ENCODE data around the gene INKA1. TPM values are rescaled to one million over a fixed set of nuclear protein-coding genes. Genes with fewer than 3 reads are reported as not detected.

Gene INKA1
- total and polyA plus RNA-seq, 9 of the 15 experiments (the other 6 are each of a cell fraction or from before 2014, with no cell fraction given) = 0.55 to 13.9 (median 6.7) TPM

- peak; percentile 24 to 26; a peak in 2 of 4 replicates for TF ChIP-seq MAZ (CRISPR knock-in tag; conservative IDR thresholded peaks at IDR 0.05 in 1 of 2, IDR thresholded peaks at IDR 0.05 in 1 of 2)
- TF ChIP-seq TCF15 (CRISPR knock-in tag; IDR thresholded peaks at IDR 0.05) = no peak
- TF ChIP-seq RAD51 (IDR thresholded peaks at IDR 0.05; ENCODE audit: borderline replicate concordance, low read depth) = no peak
- no peak for TF ChIP-seq NCOA1 (IDR thresholded peaks at IDR 0.05; ENCODE audit: low read depth)
- TF ChIP-seq HMGN3 (IDR thresholded peaks at IDR 0.05; ENCODE audit: borderline replicate concordance, extremely low read depth, insufficient read length, low read depth, low read length) = no peak
- TF ChIP-seq, protein P1, sequence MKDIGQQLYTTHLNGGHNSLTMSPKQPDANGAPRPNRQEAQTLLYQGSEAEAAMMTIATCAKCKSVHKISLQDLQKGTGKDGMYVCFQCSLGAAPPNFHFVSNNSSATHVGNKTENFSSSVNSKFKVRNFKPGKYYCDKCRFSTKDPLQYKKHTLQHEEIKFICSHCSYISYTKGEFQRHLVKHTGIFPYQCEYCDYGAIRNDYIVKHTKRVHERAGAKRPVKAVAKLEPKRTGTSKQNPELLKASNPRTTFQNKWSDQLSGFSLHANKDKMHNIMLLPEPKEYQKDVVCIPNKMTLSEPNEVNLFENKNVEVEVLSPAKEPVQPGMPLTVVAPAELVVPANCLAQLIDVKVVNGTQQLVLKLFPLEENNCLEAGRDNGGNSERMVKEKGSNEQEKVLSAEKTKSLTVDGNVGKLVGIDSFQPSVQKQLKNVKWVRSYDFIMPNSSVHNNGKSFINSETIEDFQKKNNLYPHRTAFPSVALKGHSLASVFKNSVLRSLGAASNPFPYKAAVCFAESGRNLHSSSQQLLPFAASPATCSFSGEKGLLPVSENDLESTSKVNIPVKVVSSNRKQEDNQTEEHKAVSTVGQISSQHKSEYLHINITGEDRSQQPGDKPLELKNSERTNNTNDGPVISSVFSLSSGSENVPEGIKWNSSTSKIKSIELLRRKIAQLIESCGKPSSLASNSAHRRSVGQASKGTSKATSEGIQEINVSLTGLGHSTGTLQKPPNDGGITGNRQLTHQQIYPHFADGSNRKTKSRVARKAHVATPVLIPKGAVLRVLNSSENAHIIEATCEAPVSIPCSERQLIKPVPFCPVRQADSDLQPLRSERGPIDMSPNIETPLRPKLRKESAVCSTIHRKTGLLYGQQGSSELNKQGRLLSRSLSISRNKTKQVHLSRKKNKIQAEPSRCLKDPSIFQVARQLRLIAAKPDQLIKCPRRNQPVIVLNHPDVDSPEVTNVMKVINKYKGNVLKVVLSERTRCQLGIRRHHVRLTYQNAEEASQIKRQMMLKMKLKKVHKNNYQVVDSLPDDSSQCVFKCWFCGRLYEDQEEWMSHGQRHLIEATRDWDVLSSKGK (CRISPR knock-in tag; IDR thresholded peaks at IDR 0.05) = no peak
- no peak for TF ChIP-seq THRAP3 (IDR thresholded peaks at IDR 0.05; ENCODE audit: borderline replicate concordance)
- no peak for TF ChIP-seq PTTG1 (tag; IDR thresholded peaks at IDR 0.05; ENCODE audit: low read depth)
- no peak for TF ChIP-seq PTBP1 (IDR thresholded peaks at IDR 0.05; ENCODE audit: low read depth, low read length)
- no peak for TF ChIP-seq SPI1 (IDR thresholded peaks at IDR 0.05; ENCODE audit: borderline replicate concordance, low read depth, low read length)
- TF ChIP-seq TEAD1 (CRISPR knock-in tag; IDR thresholded peaks at IDR 0.05) = no peak
- TF ChIP-seq ZNF232 (CRISPR knock-in tag; IDR thresholded peaks at IDR 0.05) = no peak
- TF ChIP-seq, protein P2, sequence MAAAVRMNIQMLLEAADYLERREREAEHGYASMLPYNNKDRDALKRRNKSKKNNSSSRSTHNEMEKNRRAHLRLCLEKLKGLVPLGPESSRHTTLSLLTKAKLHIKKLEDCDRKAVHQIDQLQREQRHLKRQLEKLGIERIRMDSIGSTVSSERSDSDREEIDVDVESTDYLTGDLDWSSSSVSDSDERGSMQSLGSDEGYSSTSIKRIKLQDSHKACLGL (CRISPR knock-in tag; IDR thresholded peaks at IDR 0.05; ENCODE audit: borderline replicate concordance, poor library complexity, severe bottlenecking) = no peak
- TF ChIP-seq ZNF184 (CRISPR knock-in tag; IDR thresholded peaks at IDR 0.05) = no peak
- TF ChIP-seq, protein P3, sequence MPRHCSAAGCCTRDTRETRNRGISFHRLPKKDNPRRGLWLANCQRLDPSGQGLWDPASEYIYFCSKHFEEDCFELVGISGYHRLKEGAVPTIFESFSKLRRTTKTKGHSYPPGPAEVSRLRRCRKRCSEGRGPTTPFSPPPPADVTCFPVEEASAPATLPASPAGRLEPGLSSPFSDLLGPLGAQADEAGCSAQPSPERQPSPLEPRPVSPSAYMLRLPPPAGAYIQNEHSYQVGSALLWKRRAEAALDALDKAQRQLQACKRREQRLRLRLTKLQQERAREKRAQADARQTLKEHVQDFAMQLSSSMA (CRISPR knock-in tag; IDR thresholded peaks at IDR 0.05) = no peak
- TF ChIP-seq ADNP (tag; IDR thresholded peaks at IDR 0.05) = no peak
- TF ChIP-seq, protein P4, sequence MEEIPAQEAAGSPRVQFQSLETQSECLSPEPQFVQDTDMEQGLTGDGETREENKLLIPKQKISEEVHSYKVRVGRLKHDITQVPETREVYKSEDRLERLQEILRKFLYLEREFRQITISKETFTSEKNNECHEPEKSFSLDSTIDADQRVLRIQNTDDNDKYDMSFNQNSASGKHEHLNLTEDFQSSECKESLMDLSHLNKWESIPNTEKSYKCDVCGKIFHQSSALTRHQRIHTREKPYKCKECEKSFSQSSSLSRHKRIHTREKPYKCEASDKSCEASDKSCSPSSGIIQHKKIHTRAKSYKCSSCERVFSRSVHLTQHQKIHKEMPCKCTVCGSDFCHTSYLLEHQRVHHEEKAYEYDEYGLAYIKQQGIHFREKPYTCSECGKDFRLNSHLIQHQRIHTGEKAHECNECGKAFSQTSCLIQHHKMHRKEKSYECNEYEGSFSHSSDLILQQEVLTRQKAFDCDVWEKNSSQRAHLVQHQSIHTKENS (CRISPR knock-in tag; IDR thresholded peaks at IDR 0.05) = no peak
- peak; percentile 8 to 62 for TF ChIP-seq E2F6 (IDR thresholded peaks at IDR 0.05; ENCODE audit: borderline replicate concordance in 1 of 2, extremely low read depth in 1 of 2, insufficient read depth in 1 of 2, insufficient read length in 1 of 2, low read depth in 1 of 2, low read length in 1 of 2, poor library complexity in 1 of 2, severe bottlenecking in 1 of 2)
- TF ChIP-seq POLR2B (IDR thresholded peaks at IDR 0.05; ENCODE audit: low read depth, partially characterized antibody) = no peak
Measured at GRCh38 chr3:49802719-49803464, at the start of gene INKA1 (continued).

Measured in K562 (cell line).